H9 (cell line): Measurements from ENCODE around the gene BLOC1S6. TPM values are rescaled to one million over a fixed set of nuclear protein-coding genes. Genes with fewer than 3 reads are reported as not detected.

Source experiments
- DNase-seq: peaks from one replicate; pipeline ENCODE4 v3.0.0-alpha.2; 2017
- H2AFZ ChIP-seq: one replicate; pipeline ENCODE4 v1.6.1; 2013; ENCODE audit warnings: mild to moderate bottlenecking, low read length, control low read depth, moderate library complexity
- H2AK5ac ChIP-seq: 2 replicates; pipeline ENCODE4 v1.6.1; 2013; ENCODE audit warnings: low read length, control low read depth, mixed read lengths; ENCODE audit not compliant: insufficient read length
- H2BK120ac ChIP-seq: one replicate; pipeline ENCODE4 v1.6.1; 2013; ENCODE audit warnings: low read depth, mild to moderate bottlenecking, low read length, control low read depth, inconsistent platforms; ENCODE audit not compliant: poor library complexity, severe bottlenecking
- H2BK12ac ChIP-seq: 2 replicates; pipeline ENCODE4 v1.6.1; 2013; ENCODE audit warnings: low read length, control low read depth, mixed read lengths, low read depth; ENCODE audit not compliant: insufficient read length
- H2BK15ac ChIP-seq: 2 replicates; pipeline ENCODE4 v1.6.1; 2013; ENCODE audit warnings: low read depth, low read length, control low read depth
- H2BK20ac ChIP-seq: one replicate; pipeline ENCODE4 v1.6.1; 2013; ENCODE audit warnings: low read depth, mild to moderate bottlenecking, low read length, control low read depth, inconsistent platforms; ENCODE audit not compliant: poor library complexity, severe bottlenecking
- H2BK5ac ChIP-seq: 2 replicates; pipeline ENCODE4 v1.6.1; 2013; ENCODE audit warnings: low read length, control low read depth, mixed read lengths; ENCODE audit not compliant: insufficient read length
- H3K14ac ChIP-seq: 2 replicates; pipeline ENCODE4 v1.6.1; 2013; ENCODE audit warnings: low read length, control low read depth; ENCODE audit not compliant: insufficient read depth
- H3K18ac ChIP-seq: 2 replicates; pipeline ENCODE4 v1.6.1; 2013; ENCODE audit warnings: low read depth, mild to moderate bottlenecking, mixed read lengths, low read length, control low read depth; ENCODE audit not compliant: insufficient read length
- H3K23ac ChIP-seq: 2 replicates; pipeline ENCODE4 v1.6.1; 2013; ENCODE audit warnings: low read length, control low read depth, mixed read lengths, low read depth; ENCODE audit not compliant: insufficient read length
- H3K23me2 ChIP-seq: 2 replicates; pipeline ENCODE4 v1.6.1; 2013; ENCODE audit warnings: low read depth, mild to moderate bottlenecking, mixed read lengths, low read length, control low read depth; ENCODE audit not compliant: insufficient read length, poor library complexity, severe bottlenecking
- H3K27ac ChIP-seq: 2 replicates; pipeline ENCODE4 v1.5.1; 2013; ENCODE audit warnings: low read length, control low read depth, mixed read lengths, low read depth; ENCODE audit not compliant: insufficient read length
- H3K27me3 ChIP-seq: 2 replicates; pipeline ENCODE4 v1.6.1; 2013; ENCODE audit warnings: low read length, control low read depth, inconsistent platforms; ENCODE audit not compliant: insufficient read depth
- H3K4ac ChIP-seq: 2 replicates; pipeline ENCODE4 v1.6.1; 2013; ENCODE audit warnings: low read depth, mild to moderate bottlenecking, control low read depth, inconsistent platforms, low read length, moderate library complexity
- H3K4me1 ChIP-seq: 2 replicates; pipeline ENCODE4 v1.6.1; 2013; ENCODE audit warnings: low read length, control low read depth, inconsistent platforms; ENCODE audit not compliant: insufficient read depth
- H3K4me2 ChIP-seq: 2 replicates; pipeline ENCODE4 v1.6.1; 2013; ENCODE audit warnings: low read length, control low read depth, mixed read lengths; ENCODE audit not compliant: insufficient read length, insufficient read depth
- H3K56ac ChIP-seq: 2 replicates; pipeline ENCODE4 v1.6.1; 2013; ENCODE audit warnings: low read depth, mild to moderate bottlenecking, mixed read lengths, low read length, control low read depth; ENCODE audit not compliant: insufficient read length
- H3K79me1 ChIP-seq: 2 replicates; pipeline ENCODE4 v1.6.1; 2013; ENCODE audit warnings: low read depth, mild to moderate bottlenecking, moderate library complexity, low read length, control low read depth, inconsistent platforms; ENCODE audit not compliant: insufficient read depth, poor library complexity, severe bottlenecking
- H3K79me2 ChIP-seq: 2 replicates; pipeline ENCODE4 v1.6.1; 2013; ENCODE audit warnings: low read length, control low read depth, inconsistent platforms; ENCODE audit not compliant: insufficient read depth
- H3K9ac ChIP-seq: 2 replicates; pipeline ENCODE4 v1.6.1; 2013; ENCODE audit warnings: low read length, control low read depth, mixed read lengths; ENCODE audit not compliant: insufficient read length; ENCODE audit errors: extremely low read depth
- H3K9me3 ChIP-seq: one replicate; pipeline ENCODE4 v1.6.1; 2013; ENCODE audit warnings: low read depth, low read length, inconsistent platforms; ENCODE audit not compliant: control insufficient read depth
- H3T11ph ChIP-seq: one replicate; pipeline ENCODE4 v1.6.1; 2013; ENCODE audit warnings: mild to moderate bottlenecking, low read length, control low read depth, inconsistent platforms
- H4K20me1 ChIP-seq: one replicate; pipeline ENCODE4 v1.6.1; 2013; ENCODE audit not compliant: control insufficient read depth, insufficient read length, insufficient read depth
- H4K5ac ChIP-seq: 2 replicates; pipeline ENCODE4 v1.6.1; 2013; ENCODE audit warnings: low read depth, mild to moderate bottlenecking, mixed read lengths, low read length, control low read depth; ENCODE audit not compliant: insufficient read length
- H4K8ac ChIP-seq: replicated peaks from 2 replicates; pipeline ENCODE4 v1.6.1; 2013; ENCODE audit warnings: low read length, control low read depth, mixed read lengths, low read depth; ENCODE audit not compliant: insufficient read length
- H4K91ac ChIP-seq: 2 replicates; pipeline ENCODE4 v1.6.1; 2013; ENCODE audit warnings: low read depth, mild to moderate bottlenecking, moderate library complexity, mixed read lengths, low read length, control low read depth; ENCODE audit not compliant: insufficient read length
- H3K27ac Mint-ChIP-seq, 3 experiments: 2 replicates in 2 of 3; 3 replicates in 1 of 3; pipeline ENCODE4 v1.8.0; 2020 to 2021; ENCODE audit warnings: mixed read lengths in 3 of 3, mild to moderate bottlenecking in 1 of 3, moderate library complexity in 1 of 3
- H3K27me3 Mint-ChIP-seq: 2 replicates; pipeline ENCODE4 v1.8.0; 2021; ENCODE audit warnings: low read depth, mild to moderate bottlenecking, moderate library complexity, mixed read lengths
- H3K36me3 Mint-ChIP-seq, 3 experiments: 2 replicates in 2 of 3; 3 replicates in 1 of 3; pipeline ENCODE4 v1.8.0; 2020 to 2021; ENCODE audit warnings: low read depth in 3 of 3, mixed read lengths in 3 of 3; ENCODE audit not compliant: insufficient read depth in 1 of 3
- H3K4me1 Mint-ChIP-seq, 2 experiments: 2 replicates each; pipeline ENCODE4 v1.8.0; 2020; ENCODE audit warnings: mixed read lengths in 2 of 2
- H3K4me3 Mint-ChIP-seq, 2 experiments: 2 replicates in 1 of 2; 3 replicates in 1 of 2; pipeline ENCODE4 v1.8.0; 2020 to 2021; ENCODE audit warnings: mild to moderate bottlenecking in 2 of 2, mixed read lengths in 2 of 2, moderate library complexity in 1 of 2
- H3K9me3 Mint-ChIP-seq, 2 experiments: 2 replicates in 1 of 2; 3 replicates in 1 of 2; pipeline ENCODE4 v1.8.0; 2020; ENCODE audit warnings: mild to moderate bottlenecking in 2 of 2, mixed read lengths in 2 of 2, moderate library complexity in 1 of 2
- CTCF ChIP-seq: fragments of 200-600 bp; sonication (generic); conservative IDR thresholded peaks from 3 replicates; pipeline ENCODE4 v1.8.0; 2021; ENCODE audit warnings: antibody characterized with exemption, mild to moderate bottlenecking
- WGBS: extraction: QIAGEN DNeasy Blood & Tissue Kit; methylation state at CpG from one replicate; pipeline ENCODE4 v1.1.7; 2013; ENCODE audit warnings: missing lambda C conversion rate, low lambda C conversion rate, mixed read lengths; ENCODE audit not compliant: insufficient read length; ENCODE audit errors: extremely low coverage; 5-methylcytosine and 5-hydroxymethylcytosine counted together
- total RNA-seq: library from RNA; stranded (reverse); gene quantifications from 2 replicates; pipeline ENCODE4 v1.2.1, GENCODE V29; 2021

Gene BLOC1S6
- total RNA-seq, 1 experiment from 2014 or later = 36.9 TPM

GRCh38 chr15:45630917-45631691 is 43.9 kb downstream of the BLOC1S6 start:
- no peak overlapping the region for H2BK120ac ChIP-seq
- H2BK12ac ChIP-seq = no peak overlapping the region
- H3T11ph ChIP-seq = no peak overlapping the region
- Mint-ChIP-seq H3K27ac (no peak overlapping the region), H3K4me1 (peaks cover 5% of the 10 kb centered on the region in 2 experiments), H3K36me3 (peaks cover 0 to 5% (median 4%) of the 10 kb centered on the region in 3 experiments; a peak in 5 of 7 replicates), H3K9me3 (peaks cover 17 to 19% of the 10 kb centered on the region in 2 experiments), H3K4me3 (no peak overlapping the region; a peak in 1 of 5 replicates), H3K27me3 (peaks cover 68% of the 10 kb centered on the region)
- no peak overlapping the region for H2BK5ac ChIP-seq
- no peak overlapping the region for H2AK5ac ChIP-seq
- H4K91ac ChIP-seq = no peak overlapping the region
- no peak for DNase-seq
- no CpG with 5 or more reads among the region's 7 CpGs for WGBS
- H3K27ac ChIP-seq = no peak overlapping the region
- no peak overlapping the region for H2BK20ac ChIP-seq
- H3K18ac ChIP-seq = no peak overlapping the region
- no peak overlapping the region for H4K5ac ChIP-seq
- no peak overlapping the region for H2BK15ac ChIP-seq
- H3K4me1 ChIP-seq = no peaks in the 10 kb centered on the region
- H3K79me1 ChIP-seq = no peaks in the 10 kb centered on the region
- H3K14ac ChIP-seq = no peak overlapping the region
- no peak overlapping the region for H3K4me2 ChIP-seq
- no peaks in the 10 kb centered on the region for H3K79me2 ChIP-seq
- no peak overlapping the region for H2AFZ ChIP-seq
- no peaks in the 10 kb centered on the region for H4K20me1 ChIP-seq
- H3K4ac ChIP-seq = no peak overlapping the region
- TF ChIP-seq CTCF = no peak
- no peak overlapping the region for H3K56ac ChIP-seq
- H3K27me3 ChIP-seq = peaks cover 8% of the 10 kb centered on the region; the same call in 1 of the 2 replicates
- H3K23me2 ChIP-seq = peaks cover 11% of the 10 kb centered on the region
- H3K23ac ChIP-seq = no peak overlapping the region
- no peak overlapping the region for H3K9ac ChIP-seq
- no peak overlapping the region for H4K8ac ChIP-seq
- peaks cover 6% of the 10 kb centered on the region for H3K9me3 ChIP-seq
